ENCODE data around the gene PMIS2. TPM values are rescaled to one million over a fixed set of nuclear protein-coding genes. Genes with fewer than 3 reads are reported as not detected.

The PMIS2 gene
- total RNA-seq, 1 experiment from 2014 or later: not detected

DNA sequence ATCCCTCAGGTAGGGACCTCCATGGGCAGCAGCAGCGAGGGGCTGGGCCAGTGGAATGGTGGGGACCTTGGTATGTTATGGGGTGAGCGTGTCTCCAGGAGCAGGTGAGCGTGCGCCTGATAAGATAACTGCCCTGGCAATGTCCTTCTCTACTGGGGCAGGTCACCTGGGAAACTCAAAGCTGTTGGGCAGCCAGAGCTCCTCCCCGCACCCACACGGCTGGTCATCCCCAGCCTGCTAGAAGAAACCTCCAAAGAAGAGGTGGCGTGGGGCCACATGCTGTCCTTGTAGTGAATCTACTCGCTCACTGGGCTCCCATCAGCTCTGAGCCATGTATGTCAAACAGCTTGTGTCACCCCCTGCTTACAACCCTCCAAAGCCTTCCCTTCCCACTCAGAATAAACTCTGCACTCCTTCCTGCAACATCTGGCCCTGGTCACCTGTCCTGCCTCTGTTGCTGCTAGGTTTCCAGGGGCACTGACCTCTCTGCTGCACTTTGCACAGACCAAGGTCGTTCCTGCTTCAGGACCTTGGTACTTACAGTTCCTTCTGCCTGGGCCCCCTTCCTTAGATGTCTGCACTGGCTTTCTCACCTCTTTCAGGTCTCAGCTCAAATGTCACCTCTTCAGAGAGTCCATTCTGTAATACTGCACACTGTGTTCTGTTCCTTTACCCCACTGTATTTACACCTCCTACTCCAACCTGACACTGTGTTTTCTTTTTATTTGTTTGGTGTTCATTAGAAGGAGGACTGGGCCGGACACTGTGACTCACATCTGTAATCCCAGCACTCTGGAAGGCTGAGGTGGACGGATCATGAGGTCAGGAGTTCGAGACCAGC, 20.7 kb upstream of the PMIS2 start:
- H3K4me1 ChIP-seq (ENCODE audit: control insufficient read depth, insufficient read depth, low read length): no peaks in the 10 kb centered on the region
- H3K36me3 ChIP-seq (ENCODE audit: control insufficient read depth, insufficient read depth, low read length): no peaks in the 10 kb centered on the region
- no peak overlapping the region for H3K27ac ChIP-seq (ENCODE audit: low read length)
- CTCF ChIA-PET: no interaction called here
- POLR2A ChIA-PET: no interaction called here
- no TSS peak for BruUV-seq (replicated peaks)
- in situ Hi-C loops (cut with HindIII; ENCODE audit: low pct_unique_long_range_greater_than_20kb, low sequenced_read_pairs) (no loop called here), intact Hi-C loops (cut with micrococcal nuclease; ENCODE audit: unreplicated experiment) (no loop called here)
- no peak overlapping the region for H3K4me3 ChIP-seq (ENCODE audit: low read depth in 2 of 2, low read length in 2 of 2)
- ATAC-seq (no peak), DNase-seq (ENCODE audit: low read depth, low spot score) (no peak)
- peaks cover 5% of the 10 kb centered on the region; the same call in 1 of the 2 replicates for H3K27me3 ChIP-seq (ENCODE audit: control insufficient read depth, insufficient read depth, low read length)
- TF ChIP-seq POLR2AphosphoS5 (IDR thresholded peaks at IDR 0.05; ENCODE audit: low read depth, low read length) (no peak), TCF7L2 (IDR thresholded peaks at IDR 0.05; ENCODE audit: low read depth, low read length) (no peak), SIN3A (IDR thresholded peaks at IDR 0.05; ENCODE audit: borderline replicate concordance, insufficient read depth, low read depth, low read length) (no peak)
- TF ChIP-seq, protein P1, sequence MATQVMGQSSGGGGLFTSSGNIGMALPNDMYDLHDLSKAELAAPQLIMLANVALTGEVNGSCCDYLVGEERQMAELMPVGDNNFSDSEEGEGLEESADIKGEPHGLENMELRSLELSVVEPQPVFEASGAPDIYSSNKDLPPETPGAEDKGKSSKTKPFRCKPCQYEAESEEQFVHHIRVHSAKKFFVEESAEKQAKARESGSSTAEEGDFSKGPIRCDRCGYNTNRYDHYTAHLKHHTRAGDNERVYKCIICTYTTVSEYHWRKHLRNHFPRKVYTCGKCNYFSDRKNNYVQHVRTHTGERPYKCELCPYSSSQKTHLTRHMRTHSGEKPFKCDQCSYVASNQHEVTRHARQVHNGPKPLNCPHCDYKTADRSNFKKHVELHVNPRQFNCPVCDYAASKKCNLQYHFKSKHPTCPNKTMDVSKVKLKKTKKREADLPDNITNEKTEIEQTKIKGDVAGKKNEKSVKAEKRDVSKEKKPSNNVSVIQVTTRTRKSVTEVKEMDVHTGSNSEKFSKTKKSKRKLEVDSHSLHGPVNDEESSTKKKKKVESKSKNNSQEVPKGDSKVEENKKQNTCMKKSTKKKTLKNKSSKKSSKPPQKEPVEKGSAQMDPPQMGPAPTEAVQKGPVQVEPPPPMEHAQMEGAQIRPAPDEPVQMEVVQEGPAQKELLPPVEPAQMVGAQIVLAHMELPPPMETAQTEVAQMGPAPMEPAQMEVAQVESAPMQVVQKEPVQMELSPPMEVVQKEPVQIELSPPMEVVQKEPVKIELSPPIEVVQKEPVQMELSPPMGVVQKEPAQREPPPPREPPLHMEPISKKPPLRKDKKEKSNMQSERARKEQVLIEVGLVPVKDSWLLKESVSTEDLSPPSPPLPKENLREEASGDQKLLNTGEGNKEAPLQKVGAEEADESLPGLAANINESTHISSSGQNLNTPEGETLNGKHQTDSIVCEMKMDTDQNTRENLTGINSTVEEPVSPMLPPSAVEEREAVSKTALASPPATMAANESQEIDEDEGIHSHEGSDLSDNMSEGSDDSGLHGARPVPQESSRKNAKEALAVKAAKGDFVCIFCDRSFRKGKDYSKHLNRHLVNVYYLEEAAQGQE (IDR thresholded peaks at IDR 0.05; ENCODE audit: insufficient read depth in 1 of 2, low read depth in 2 of 2, low read length in 1 of 2): no peak
- TF ChIP-seq, protein P2, sequence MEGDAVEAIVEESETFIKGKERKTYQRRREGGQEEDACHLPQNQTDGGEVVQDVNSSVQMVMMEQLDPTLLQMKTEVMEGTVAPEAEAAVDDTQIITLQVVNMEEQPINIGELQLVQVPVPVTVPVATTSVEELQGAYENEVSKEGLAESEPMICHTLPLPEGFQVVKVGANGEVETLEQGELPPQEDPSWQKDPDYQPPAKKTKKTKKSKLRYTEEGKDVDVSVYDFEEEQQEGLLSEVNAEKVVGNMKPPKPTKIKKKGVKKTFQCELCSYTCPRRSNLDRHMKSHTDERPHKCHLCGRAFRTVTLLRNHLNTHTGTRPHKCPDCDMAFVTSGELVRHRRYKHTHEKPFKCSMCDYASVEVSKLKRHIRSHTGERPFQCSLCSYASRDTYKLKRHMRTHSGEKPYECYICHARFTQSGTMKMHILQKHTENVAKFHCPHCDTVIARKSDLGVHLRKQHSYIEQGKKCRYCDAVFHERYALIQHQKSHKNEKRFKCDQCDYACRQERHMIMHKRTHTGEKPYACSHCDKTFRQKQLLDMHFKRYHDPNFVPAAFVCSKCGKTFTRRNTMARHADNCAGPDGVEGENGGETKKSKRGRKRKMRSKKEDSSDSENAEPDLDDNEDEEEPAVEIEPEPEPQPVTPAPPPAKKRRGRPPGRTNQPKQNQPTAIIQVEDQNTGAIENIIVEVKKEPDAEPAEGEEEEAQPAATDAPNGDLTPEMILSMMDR (IDR thresholded peaks at IDR 0.05): no peak
- no peaks in the 10 kb centered on the region for H3K9me3 ChIP-seq (ENCODE audit: control insufficient read depth, insufficient read depth, low read depth, low read length)

DNA sequence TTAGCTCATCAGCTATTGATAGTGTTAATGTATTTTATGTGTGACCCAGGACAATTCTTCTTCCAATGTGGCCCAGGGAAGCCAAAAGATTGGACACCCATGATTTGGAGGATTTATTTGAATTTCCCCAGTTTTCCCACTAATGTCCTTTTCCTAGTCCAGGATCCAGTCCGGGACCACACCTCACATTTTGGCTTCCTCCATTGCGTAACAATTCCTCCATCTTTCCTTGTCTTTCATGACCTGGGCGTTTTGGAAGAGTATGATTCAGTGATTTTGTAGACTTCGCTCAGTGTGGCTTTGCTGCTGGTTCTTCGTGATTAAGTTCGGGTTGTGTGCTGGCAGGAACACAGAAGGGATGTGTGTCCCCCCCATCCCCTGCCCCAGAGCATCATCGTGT, 19.2 kb upstream of the PMIS2 start:
- H3K36me3 ChIP-seq (ENCODE audit: control insufficient read depth, insufficient read depth, low read length): no peaks in the 10 kb centered on the region
- no peak overlapping the region for H3K27ac ChIP-seq (ENCODE audit: low read length)
- TF ChIP-seq, protein P2 (IDR thresholded peaks at IDR 0.05): no peak
- no peak for TF ChIP-seq TCF7L2 (IDR thresholded peaks at IDR 0.05; ENCODE audit: low read depth, low read length)
- no peak for TF ChIP-seq SIN3A (IDR thresholded peaks at IDR 0.05; ENCODE audit: borderline replicate concordance, insufficient read depth, low read depth, low read length)
- no peak for TF ChIP-seq POLR2AphosphoS5 (IDR thresholded peaks at IDR 0.05; ENCODE audit: low read depth, low read length)
- TF ChIP-seq, protein P1 (IDR thresholded peaks at IDR 0.05; ENCODE audit: insufficient read depth in 1 of 2, low read depth in 2 of 2, low read length in 1 of 2): no peak
- ATAC-seq: no peak
- BruUV-seq (replicated peaks): no TSS peak
- H3K4me3 ChIP-seq (ENCODE audit: low read depth in 2 of 2, low read length in 2 of 2): no peak overlapping the region
- ChIA-PET POLR2A (interaction anchor here (0.6 to 0.7 kb wide), 2 partner anchors 315 to 962 kb away, joined by 3 to 7 read pairs; no protein-coding TSS in a partner anchor), CTCF (interaction anchor here (0.6 kb wide), 1 partner anchor 312 kb away, joined by 6 read pairs; no protein-coding TSS in a partner anchor)
- H3K4me1 ChIP-seq (ENCODE audit: control insufficient read depth, insufficient read depth, low read length): no peaks in the 10 kb centered on the region
- in situ Hi-C loops (cut with HindIII; ENCODE audit: low pct_unique_long_range_greater_than_20kb, low sequenced_read_pairs): no loop called here
- intact Hi-C loops (cut with micrococcal nuclease; ENCODE audit: unreplicated experiment): no loop called here
- no peaks in the 10 kb centered on the region for H3K9me3 ChIP-seq (ENCODE audit: control insufficient read depth, insufficient read depth, low read depth, low read length)
- no peak for DNase-seq (ENCODE audit: low read depth, low spot score)
- 0 out of 2 replicates have a peak, but pooled peaks cover 3% of the 10 kb centered on the region for H3K27me3 ChIP-seq (ENCODE audit: control insufficient read depth, insufficient read depth, low read length)

All from Panc1 (cell line).